Pulmonary artery endothelial cell (primary cell): ENCODE data around the gene PRKCSH. TPM values are rescaled to one million over a fixed set of nuclear protein-coding genes. Genes with fewer than 3 reads are reported as not detected.
"Not testable (repeated sequence)": the region's sequence is repeated elsewhere in the genome, so short reads cannot be mapped to it uniquely, and the experiment has no call there.

Source experiments
- DNase-seq: peaks from one replicate; pipeline ENCODE4 v3.0.0-alpha.2; 2011; ENCODE audit warnings: low read depth, low spot score
- total RNA-seq: library from RNA; depleted of rRNA; stranded (reverse); fragments of >200 nt; gene quantifications from 2 replicates; pipeline ENCODE4 v1.2.3, GENCODE V29; 2014

PRKCSH gene, protein sequence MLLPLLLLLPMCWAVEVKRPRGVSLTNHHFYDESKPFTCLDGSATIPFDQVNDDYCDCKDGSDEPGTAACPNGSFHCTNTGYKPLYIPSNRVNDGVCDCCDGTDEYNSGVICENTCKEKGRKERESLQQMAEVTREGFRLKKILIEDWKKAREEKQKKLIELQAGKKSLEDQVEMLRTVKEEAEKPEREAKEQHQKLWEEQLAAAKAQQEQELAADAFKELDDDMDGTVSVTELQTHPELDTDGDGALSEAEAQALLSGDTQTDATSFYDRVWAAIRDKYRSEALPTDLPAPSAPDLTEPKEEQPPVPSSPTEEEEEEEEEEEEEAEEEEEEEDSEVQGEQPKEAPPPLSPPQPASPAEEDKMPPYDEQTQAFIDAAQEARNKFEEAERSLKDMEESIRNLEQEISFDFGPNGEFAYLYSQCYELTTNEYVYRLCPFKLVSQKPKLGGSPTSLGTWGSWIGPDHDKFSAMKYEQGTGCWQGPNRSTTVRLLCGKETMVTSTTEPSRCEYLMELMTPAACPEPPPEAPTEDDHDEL
- 154 and 185 TPM in 2 replicates for total RNA-seq

- peak; percentile 99 for DNase-seq
Measured at GRCh38 chr19:11435057-11435832, at the start of gene PRKCSH, which contains the start of gene ODAD3. Gene PRKCSH (plus strand): TSS chr19:11435635. CDS start chr19:11436118, 483 bp downstream. Gene ODAD3 (minus strand): TSS chr19:11435121. CDS start chr19:11435016, 105 bp downstream.

GRCh38 chr19:11387162-11388034, 48.0 kb upstream of the PRKCSH start:
- no peak for DNase-seq

DNA sequence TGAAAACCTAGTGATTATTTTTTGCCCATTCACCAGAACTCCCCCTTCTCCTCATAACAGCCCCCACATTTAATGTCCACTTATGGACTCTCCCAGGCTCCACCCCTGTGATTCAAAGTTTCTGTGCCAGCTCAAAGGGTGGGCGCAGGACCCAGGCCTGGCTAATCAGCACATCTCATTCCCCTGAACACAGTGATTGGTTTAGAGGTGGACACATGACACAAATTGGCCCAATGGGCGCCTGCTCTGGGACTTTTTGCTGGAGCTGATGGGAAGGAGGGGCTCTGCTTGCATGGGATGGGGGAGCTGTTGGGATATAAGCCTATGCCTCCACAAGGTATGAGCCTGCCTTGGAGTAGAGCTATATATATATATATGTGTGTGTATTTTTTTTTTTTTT, 45.1 kb upstream of the PRKCSH start:
- DNase-seq: no peak

DNA sequence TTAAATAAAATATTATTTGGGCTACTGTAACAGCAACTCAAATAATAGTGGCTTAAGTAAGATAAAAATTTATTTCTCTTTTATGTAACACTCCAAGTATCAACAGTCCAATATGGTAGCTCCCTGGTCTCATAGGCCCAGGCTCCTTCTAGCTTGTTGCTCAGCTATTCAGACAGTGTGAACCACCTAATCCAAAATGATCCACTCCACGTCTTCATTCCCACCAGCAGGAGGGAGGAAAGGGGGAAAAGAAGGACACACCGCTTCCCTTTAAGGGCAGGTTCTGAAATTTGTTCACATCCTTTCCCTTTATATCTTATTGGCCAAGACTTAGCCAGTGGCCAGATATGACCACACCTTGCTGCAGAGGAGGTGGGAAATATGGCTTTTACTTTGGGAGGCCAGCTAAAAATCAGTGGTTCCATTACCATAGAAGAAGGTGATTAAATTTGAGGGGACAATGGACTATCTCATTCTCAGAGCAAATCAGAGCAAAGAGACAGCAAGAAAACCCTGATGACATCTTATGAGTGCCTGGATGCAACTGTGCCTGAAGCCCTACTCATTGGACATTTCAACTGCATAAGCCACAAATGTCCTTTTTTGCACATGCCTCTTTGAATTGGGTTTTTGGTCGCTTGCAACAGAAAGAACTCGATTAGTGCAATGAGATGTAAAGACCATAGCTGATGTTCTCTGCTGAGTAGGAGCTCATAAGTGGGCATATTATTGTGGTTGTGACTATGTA, 44.3 kb upstream of the PRKCSH start:
- DNase-seq: no peak

- no peak for DNase-seq
Measured at GRCh38 chr19:11397089-11397610, 38.3 kb upstream of the PRKCSH start.

DNA sequence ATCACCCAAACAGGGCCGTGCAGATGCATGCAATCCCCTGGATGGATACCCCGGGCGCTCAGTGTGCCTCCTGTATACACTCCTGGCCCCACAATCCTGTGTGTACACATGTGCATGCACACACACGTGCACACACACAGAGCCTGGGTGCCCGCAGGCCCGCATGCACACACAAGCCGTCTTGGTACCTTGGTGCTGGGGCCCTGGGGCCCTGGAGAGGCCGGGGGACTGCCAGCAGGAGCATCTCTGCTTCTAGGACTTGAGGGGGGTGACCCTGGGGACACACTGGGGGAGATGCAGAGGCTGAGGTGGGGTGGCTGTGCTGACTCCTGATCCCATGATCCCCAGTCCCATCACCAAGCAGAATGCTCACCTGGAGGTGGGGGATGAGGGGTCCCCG, 35.8 kb upstream of the PRKCSH start:
- DNase-seq: no peak

DNA sequence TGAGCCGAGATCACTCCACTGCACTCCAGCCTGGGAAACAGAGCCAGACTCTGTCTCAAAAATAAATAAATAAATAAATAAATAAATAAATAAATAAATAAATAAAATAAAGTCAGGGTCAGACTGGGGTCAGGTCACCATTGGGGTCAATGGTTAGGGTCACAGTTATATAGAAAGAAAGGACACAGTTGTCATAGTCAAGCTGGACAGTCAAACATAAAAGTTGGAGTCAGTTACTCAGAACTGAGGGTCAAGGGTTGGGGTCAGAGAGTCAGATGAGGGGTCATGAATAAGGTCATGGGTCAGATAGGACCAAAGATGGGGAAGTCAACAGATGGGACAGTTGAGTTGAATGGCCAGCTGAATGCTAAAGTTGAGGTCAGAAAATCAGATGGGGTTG, 34.6 kb upstream of the PRKCSH start:
- no peak for DNase-seq

DNA sequence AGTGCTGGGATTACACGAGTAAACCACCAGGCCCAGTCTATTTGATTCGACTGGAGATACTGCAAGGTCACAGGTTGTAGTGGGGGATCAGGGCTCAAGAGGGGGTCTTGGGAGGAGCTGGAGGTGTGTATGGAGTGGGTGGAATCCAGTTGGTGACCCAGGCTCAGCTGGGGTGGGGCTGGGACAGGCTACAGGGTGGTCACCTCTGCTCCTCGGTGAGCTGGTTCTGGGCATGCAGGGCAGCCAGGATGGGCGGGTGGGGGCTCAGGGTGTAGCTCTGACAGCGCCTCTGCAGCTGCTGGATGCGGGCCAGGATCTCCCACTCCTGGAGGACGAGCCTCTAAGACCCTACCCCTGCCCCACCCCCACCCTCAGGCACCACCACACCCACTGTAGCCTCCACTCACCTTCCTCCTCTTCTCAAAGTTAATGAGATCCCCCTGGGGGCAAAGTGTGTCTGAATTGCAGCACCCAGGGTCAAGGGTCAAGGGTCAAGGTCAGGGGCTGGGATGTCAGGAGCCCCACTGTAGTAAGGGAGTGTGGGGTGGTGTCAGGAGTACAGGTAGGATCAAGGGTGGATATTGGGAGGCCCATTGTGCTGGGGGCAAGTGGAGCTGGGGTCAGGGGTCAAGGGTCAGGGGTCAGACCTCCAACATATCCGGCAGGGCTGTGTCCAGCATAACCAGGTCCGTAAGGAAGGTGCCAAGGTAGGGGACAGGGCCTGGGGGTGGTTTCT, 33.5 kb upstream of the PRKCSH start:
- DNase-seq: no peak

- DNase-seq: no peak
Measured at GRCh38 chr19:11404588-11405222, 30.7 kb upstream of the PRKCSH start.

DNA sequence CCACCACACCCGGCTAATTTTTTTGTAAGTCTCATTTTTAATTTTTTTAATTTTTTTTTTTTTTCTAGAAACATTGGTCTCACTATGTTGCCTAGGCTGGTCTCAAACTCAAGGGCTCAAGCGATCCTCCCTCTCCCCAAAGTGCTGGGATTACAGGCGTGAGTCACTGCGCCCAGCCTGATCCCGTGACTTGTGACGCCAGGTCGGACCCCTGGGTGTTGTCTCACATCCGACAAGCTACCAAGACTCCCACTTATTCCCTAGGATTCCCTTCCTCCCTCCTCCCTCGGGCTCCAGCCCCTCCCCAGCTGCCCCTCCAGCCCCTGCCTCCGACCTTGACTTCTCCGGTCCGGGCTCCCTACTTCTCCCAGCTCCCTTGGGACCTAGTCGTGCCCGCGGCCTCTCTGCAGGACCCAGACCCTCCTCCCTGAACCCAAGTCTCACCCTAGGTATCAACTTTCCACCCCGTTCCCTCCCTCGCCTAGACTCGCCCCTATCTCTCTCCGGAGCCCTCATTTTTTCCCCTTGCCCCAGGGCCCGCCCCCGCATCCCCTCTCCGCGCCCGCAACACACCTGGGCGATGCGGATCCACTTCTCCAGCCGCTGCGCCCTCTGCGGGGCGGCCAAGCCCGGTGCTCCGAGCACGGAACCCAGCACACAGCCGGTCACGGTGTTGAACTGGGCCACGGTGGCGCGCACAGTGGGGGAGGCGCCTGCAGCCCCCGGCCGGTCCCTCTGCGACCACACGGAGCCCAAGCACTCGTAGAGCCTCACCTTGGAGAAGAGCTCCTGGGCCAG, 29.4 kb upstream of the PRKCSH start:
- no peak for DNase-seq

- DNase-seq: not testable (repeated sequence)
Measured at GRCh38 chr19:11406703-11407236, 28.7 kb upstream of the PRKCSH start.

DNA sequence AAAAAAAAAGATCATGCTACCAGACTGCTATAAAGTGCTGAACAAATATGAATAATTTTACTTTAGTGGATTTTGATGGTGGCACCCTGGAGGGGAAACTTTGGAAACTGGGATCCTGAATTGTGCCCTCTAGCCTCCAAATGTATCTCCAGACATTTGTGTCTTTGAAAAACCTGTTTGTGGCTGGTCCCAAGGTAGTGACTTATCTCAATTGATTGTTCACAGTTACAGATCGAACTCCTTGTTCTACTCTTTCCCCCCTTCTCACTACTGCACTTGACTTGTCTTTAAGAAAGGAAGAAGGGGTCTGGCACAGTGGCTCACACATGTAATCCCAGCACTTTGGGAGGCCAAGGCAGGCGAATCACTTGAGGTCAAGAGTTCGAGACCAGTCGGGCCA, 26.8 kb upstream of the PRKCSH start:
- DNase-seq: no peak

GRCh38 chr19:11410682-11411081, 24.8 kb upstream of the PRKCSH start:
- no peak for DNase-seq

GRCh38 chr19:11414544-11414943, 20.9 kb upstream of the PRKCSH start:
- DNase-seq: no peak

DNA sequence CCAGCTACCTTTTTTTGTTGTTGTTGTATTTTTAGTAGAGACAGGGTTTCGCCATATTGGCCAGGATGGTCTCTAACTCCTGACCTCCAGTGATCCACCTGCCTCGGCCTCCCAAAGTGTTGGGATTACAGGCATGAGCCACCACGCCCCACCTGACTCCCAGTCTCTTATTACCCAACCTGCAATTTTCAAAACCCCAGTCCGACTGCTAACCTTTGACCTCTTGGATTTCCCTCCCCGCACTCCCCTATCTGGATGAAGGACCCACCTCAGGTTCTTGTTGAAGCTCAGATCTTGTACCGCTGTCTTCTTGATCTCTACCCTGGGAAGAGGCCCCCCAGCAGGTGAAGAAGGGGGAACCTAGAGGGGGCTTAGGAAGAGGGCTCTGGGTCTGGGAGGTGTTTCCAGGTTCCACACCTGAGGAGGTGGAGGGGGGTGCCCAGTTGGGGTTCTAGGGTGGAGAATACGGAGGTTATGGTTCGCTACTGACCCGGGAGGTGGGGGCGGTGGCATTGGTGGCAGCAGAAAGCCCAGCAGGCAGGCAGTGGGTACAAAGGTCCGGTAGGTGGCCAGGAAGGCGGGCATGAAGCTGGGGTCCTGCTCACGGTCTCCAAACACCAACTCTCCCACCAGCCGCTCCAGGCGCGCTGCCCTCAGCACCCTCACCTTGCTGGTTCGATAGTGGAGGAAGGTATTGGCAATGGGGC, 18.9 kb upstream of the PRKCSH start:
- DNase-seq: no peak

DNA sequence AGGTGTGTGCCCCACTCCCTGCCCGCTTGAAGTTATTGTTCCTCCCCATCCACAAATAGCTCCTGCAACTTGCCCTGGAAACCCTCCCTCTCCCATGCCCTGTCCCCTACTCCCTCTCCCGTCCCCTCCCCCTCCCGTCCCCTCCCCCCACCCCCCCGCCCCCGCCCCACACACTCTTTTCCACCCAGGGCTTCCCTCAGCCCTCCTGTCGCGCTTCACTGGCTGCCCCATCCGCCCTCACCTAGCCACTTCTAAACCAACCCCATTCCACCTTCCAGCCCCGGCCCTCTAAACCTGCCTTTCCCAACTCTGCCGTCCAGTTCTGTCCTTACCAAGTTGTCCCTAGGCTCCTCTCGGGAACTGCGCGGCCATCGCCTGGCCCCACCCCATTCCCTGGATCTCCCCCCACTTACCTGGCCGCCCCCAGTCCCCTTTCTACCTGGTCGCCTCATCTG, 17.3 kb upstream of the PRKCSH start:
- DNase-seq: no peak
